ENCODE data around the gene POLDIP2. TPM values are rescaled to one million over a fixed set of nuclear protein-coding genes. Genes with fewer than 3 reads are reported as not detected.

POLDIP2 gene
- total and polyA plus RNA-seq, 9 of the 15 experiments (the other 6 are each of a cell fraction or from before 2014, with no cell fraction given), result 22.0 to 137 (median 104) TPM

- BruUV-seq (replicated peaks), result no TSS peak
- H3K4me2 ChIP-seq (ENCODE audit: insufficient read depth, low read length), result no peak overlapping the region
- H3K4me1 ChIP-seq (replicated peaks in 1 of 2; ENCODE audit: control insufficient read depth in 2 of 2, insufficient read depth in 2 of 2, low read length in 2 of 2), result peaks cover 16 to 38% of the 10 kb centered on the region in 2 experiments
- H3K27me3 ChIP-seq (ENCODE audit: control insufficient read depth in 2 of 2, insufficient read depth in 2 of 2, low read length in 2 of 2), result peaks cover 0 to 4% of the 10 kb centered on the region in 2 experiments; a peak in 1 of 5 replicates
- intact Hi-C loops (cut with micrococcal nuclease), result no loop called here
- DNase-seq (ENCODE audit: extremely low read depth in 1 of 4, low spot score in 3 of 4) (no peak), FAIRE-seq (no peak), ATAC-seq (no peak)
- H3K27ac ChIP-seq (ENCODE audit: extremely low read depth, low read depth, low read length), result no peak overlapping the region
- H3K36me3 ChIP-seq (ENCODE audit: control insufficient read depth, insufficient read depth, low read length), result no peaks in the 10 kb centered on the region
- H3K9me1 ChIP-seq (ENCODE audit: control insufficient read depth, insufficient read depth, low read length), result peaks cover 5% of the 10 kb centered on the region
- H3K9ac ChIP-seq (ENCODE audit: insufficient read depth in 1 of 2, low read depth in 2 of 2, low read length in 2 of 2), result no peak overlapping the region
- ChIA-PET POLR2A (interaction anchor here (0.6 to 1.2 kb wide), 3 partner anchors 15 to 52 kb away, joined by 3 to 5 read pairs (median 3); partner anchors contain the start of gene POLDIP2), CTCF (ENCODE audit: low intra/inter-chr PET ratio) (no interaction called here)
- 85% methylated on average over 26 of the region's 53 CpGs for WGBS (ENCODE audit: insufficient coverage, low coverage, missing lambda C conversion rate)
- no peaks in the 10 kb centered on the region for H3K79me2 ChIP-seq (ENCODE audit: control insufficient read depth, insufficient read depth, low read length)
- H3K4me3 ChIP-seq, result no peak overlapping the region
- H3K9me3 ChIP-seq (replicated peaks; ENCODE audit: control insufficient read depth, insufficient read depth, low read depth, low read length), result no peaks in the 10 kb centered on the region
- H4K20me1 ChIP-seq (replicated peaks; ENCODE audit: control insufficient read depth, insufficient read depth, low read length), result peaks cover 14% of the 10 kb centered on the region
- in situ Hi-C loops (cut with MboI), result no loop called here
- H2AFZ ChIP-seq (ENCODE audit: low read depth, low read length), result no peak overlapping the region
- no peak for TF ChIP-seq RBBP5 (IDR thresholded peaks at IDR 0.05; ENCODE audit: borderline replicate concordance, insufficient read depth, low read length, poor library complexity, severe bottlenecking)
- TF ChIP-seq POLR2H (tag; IDR thresholded peaks at IDR 0.05; ENCODE audit: low read depth), result no peak
- TF ChIP-seq BCL6 (CRISPR knock-in tag; IDR thresholded peaks at IDR 0.05), result no peak
- TF ChIP-seq NCOA4 (IDR thresholded peaks at IDR 0.05; ENCODE audit: partially characterized antibody), result no peak
- no peak for TF ChIP-seq ZZZ3 (IDR thresholded peaks at IDR 0.05)
- TF ChIP-seq CHD7 (IDR thresholded peaks at IDR 0.05; ENCODE audit: low read depth, low read length), result no peak
- no peak for TF ChIP-seq HMGN3 (IDR thresholded peaks at IDR 0.05; ENCODE audit: borderline replicate concordance, extremely low read depth, insufficient read length, low read depth, low read length)
- no peak for TF ChIP-seq ZKSCAN3 (CRISPR knock-in tag; IDR thresholded peaks at IDR 0.05)
- no peak for TF ChIP-seq LEF1 (IDR thresholded peaks at IDR 0.05)
These were observed 15.0 kb upstream of the POLDIP2 start for GRCh38 chr17:28372203-28372944.

Data from K562 (cell line).